Activated naive CD4-positive, alpha-beta T cell treated with anti-CD3 and anti-CD28 coated beads, Interleukin-2, amount 50 U/mL, for 72 hours (primary cell): ENCODE results near the gene MAP4K4. TPM values are rescaled to one million over a fixed set of nuclear protein-coding genes. Genes with fewer than 3 reads are reported as not detected.
"Not testable (repeated sequence)": the region's sequence is repeated elsewhere in the genome, so short reads cannot be mapped to it uniquely, and the experiment has no call there.

Experiments
- ATAC-seq, 2 donors: fragments of 150-1000 bp; cut with Tn5 transposase; 2 replicates each; pipeline ENCODE4 v1.10.0; 2021; ENCODE audit warnings: mild to moderate bottlenecking in 2 of 2, moderate library complexity in 2 of 2
- DNase-seq, 2 donors: peaks; one replicate each; pipeline ENCODE4 v3.0.0; 2021 to 2022; ENCODE audit warnings: low spot score in 2 of 2
- H3K27ac Mint-ChIP-seq, 2 donors: one replicate each; pipeline ENCODE4 v1.8.0; 2022; ENCODE audit warnings: mild to moderate bottlenecking in 2 of 2, mixed read lengths in 2 of 2
- H3K36me3 Mint-ChIP-seq, 2 donors: one replicate each; pipeline ENCODE4 v1.8.0; 2022; ENCODE audit warnings: mixed read lengths in 2 of 2
- H3K9me3 Mint-ChIP-seq, 2 donors: one replicate each; pipeline ENCODE4 v1.8.0; 2022; ENCODE audit warnings: mixed read lengths in 2 of 2
- total RNA-seq, 2 donors: library from RNA; stranded (reverse); gene quantifications; one replicate each; pipeline ENCODE4 v1.2.3, GENCODE V29; 2022

MAP4K4 gene
- total RNA-seq, 2 donors from 2014 or later = 82.9 to 94.3 TPM

- peaks cover 13 to 30% of the 10 kb centered on the region in 2 donors for H3K9me3 Mint-ChIP-seq
- ATAC-seq (peak; percentile 60 to 89), DNase-seq (no peak)
- peaks cover 18 to 30% of the 10 kb centered on the region in 2 donors for H3K36me3 Mint-ChIP-seq
- H3K27ac Mint-ChIP-seq = no peak overlapping the region
These were observed 215.0 kb downstream of the MAP4K4 start for GRCh38 chr2:101912545-101912944.

GRCh38 chr2:101921319-101921952, 223.9 kb downstream of the MAP4K4 start:
- H3K36me3 Mint-ChIP-seq = peaks cover 21 to 22% of the 10 kb centered on the region in 2 donors
- H3K9me3 Mint-ChIP-seq = peaks cover 20 to 32% of the 10 kb centered on the region in 2 donors
- ATAC-seq (peak in 1 of 2 donors; percentile 49), DNase-seq (no peak)
- H3K27ac Mint-ChIP-seq = no peak overlapping the region

GRCh38 chr2:101921953-101922325, 224.4 kb downstream of the MAP4K4 start:
- ATAC-seq (no peak), DNase-seq (no peak)
- H3K36me3 Mint-ChIP-seq = peaks cover 26 to 27% of the 10 kb centered on the region in 2 donors
- H3K9me3 Mint-ChIP-seq = peaks cover 25 to 32% of the 10 kb centered on the region in 2 donors
- no peak overlapping the region for H3K27ac Mint-ChIP-seq

GRCh38 chr2:101924311-101924710, 226.8 kb downstream of the MAP4K4 start:
- DNase-seq, ATAC-seq, H3K27ac Mint-ChIP-seq: not testable (repeated sequence)
- Mint-ChIP-seq H3K36me3 (peaks cover 31 to 41% of the 10 kb centered on the region in 2 donors), H3K9me3 (peaks cover 25 to 45% of the 10 kb centered on the region in 2 donors)

GRCh38 chr2:101930019-101930418, 232.5 kb downstream of the MAP4K4 start:
- H3K9me3 Mint-ChIP-seq = peaks cover 15 to 36% of the 10 kb centered on the region in 2 donors
- H3K36me3 Mint-ChIP-seq = peaks cover 23 to 38% of the 10 kb centered on the region in 2 donors
- no peak for ATAC-seq
- no peak for DNase-seq
- no peak overlapping the region for H3K27ac Mint-ChIP-seq

DNA sequence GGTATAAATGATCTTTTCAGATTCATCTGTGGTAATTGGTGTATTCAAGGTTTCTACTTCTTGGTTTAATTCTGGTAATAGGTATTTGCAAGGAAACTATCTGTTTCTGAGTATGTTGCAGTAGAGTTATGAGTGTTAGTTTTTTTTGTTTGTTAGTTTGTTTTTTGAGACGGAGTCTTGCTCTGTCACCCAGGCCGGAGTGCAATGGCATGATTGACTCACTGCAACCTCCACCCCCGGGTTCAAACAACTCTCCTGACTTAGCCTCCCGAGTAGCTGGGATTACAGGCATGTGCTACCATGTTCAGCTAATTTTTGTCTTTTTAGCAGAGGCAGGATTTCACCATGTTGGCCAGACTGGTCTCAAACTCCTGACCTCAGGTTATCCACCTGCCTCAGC, 233.3 kb downstream of the MAP4K4 start:
- Mint-ChIP-seq H3K27ac (no peak overlapping the region), H3K36me3 (peaks cover 16 to 30% of the 10 kb centered on the region in 2 donors), H3K9me3 (peaks cover 8 to 31% of the 10 kb centered on the region in 2 donors)
- DNase-seq = no peak
- ATAC-seq = peak in 1 of 2 donors; percentile 79

DNA sequence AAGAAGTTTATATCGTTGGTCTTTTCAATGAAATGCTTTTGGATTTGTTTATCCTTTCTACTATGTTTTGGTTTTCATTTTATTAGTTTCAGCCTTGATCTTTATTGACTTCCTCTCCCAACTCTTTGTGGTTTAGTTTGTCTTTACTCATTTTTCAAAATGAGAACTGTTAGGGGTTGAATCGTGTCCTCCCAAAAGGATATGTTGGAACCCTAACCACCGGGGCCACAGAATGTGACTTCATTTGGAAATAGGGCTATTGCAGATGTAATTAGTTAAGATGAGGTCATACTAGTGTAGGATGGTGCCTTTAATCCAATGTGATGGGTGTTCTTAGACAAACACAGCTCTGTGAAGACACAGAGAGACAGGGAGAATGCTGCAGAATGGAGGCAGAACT, 233.9 kb downstream of the MAP4K4 start:
- H3K36me3 Mint-ChIP-seq = peaks cover 17 to 26% of the 10 kb centered on the region in 2 donors
- DNase-seq (no peak), ATAC-seq (peak in 1 of 2 donors; percentile 76)
- no peak overlapping the region for H3K27ac Mint-ChIP-seq
- H3K9me3 Mint-ChIP-seq = peaks cover 6 to 27% of the 10 kb centered on the region in 2 donors

DNA sequence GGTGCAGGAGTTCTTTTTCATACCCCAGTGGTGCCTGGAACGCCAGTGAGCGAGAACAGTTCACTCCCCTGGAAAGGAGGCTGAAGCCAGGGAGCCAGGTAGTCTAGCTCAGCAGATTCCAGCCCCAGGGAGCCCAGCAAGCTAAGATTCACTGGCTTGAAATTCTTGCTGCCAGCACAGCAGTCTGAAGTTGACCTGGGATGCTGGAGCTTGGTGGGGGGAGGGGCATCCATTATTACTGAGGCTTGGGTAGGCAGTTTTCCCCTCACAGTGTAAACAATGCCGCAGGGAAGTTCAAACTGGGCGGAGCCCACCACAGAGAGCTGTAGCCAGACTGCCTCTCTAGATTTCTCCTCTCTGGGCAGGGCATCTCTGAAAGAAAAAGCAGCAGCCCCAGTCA, 238.3 kb downstream of the MAP4K4 start:
- H3K36me3 Mint-ChIP-seq = peaks cover 23 to 29% of the 10 kb centered on the region in 2 donors
- peaks cover 6 to 29% of the 10 kb centered on the region in 2 donors for H3K9me3 Mint-ChIP-seq
- H3K27ac Mint-ChIP-seq, DNase-seq, ATAC-seq: not testable (repeated sequence)

GRCh38 chr2:101942851-101943250, 245.3 kb downstream of the MAP4K4 start:
- ATAC-seq (no peak), DNase-seq (no peak)
- Mint-ChIP-seq H3K9me3 (peaks cover 7 to 13% of the 10 kb centered on the region in 2 donors), H3K27ac (no peak overlapping the region), H3K36me3 (peaks cover 15 to 16% of the 10 kb centered on the region in 2 donors)

Other genes starting within 250 kb of the MAP4K4 start
- 1 to 10 TPM in 1 of 2 donors, under 1 TPM in 1; 0.76 to 1.9 TPM for gene RFX8, start 222.6 kb upstream of the MAP4K4 start, total RNA-seq